AG04450 (cell line): ENCODE results near the gene SEC63. TPM values are rescaled to one million over a fixed set of nuclear protein-coding genes. Genes with fewer than 3 reads are reported as not detected.

Source experiments
- CTCF ChIA-PET: fragments of 300-600, 350-600 bp; formaldehyde crosslinking; extraction: SDS; loops from one replicate; lab custom pipeline; 2022; ENCODE audit warnings: antibody characterized with exemption, inconsistent platforms; lab: Charles Lee
- POLR2A ChIA-PET: fragments of 350-600 bp; formaldehyde crosslinking; extraction: SDS; loops from one replicate; lab custom pipeline; 2021; ENCODE audit warnings: antibody characterized with exemption, inconsistent platforms; lab: Yijun Ruan, JAX
- DNase-seq: peaks from one replicate; pipeline ENCODE4 v3.0.0-alpha.2; 2011; ENCODE audit warnings: low read depth, low spot score
- H3K27ac ChIP-seq: one replicate; pipeline ENCODE4 v1.5.1; 2012; ENCODE audit warnings: low read depth, low read length, control low read depth
- H3K27me3 ChIP-seq: one replicate; pipeline ENCODE4 v1.6.0; 2012; ENCODE audit warnings: low read length; ENCODE audit not compliant: control insufficient read depth, insufficient read depth
- H3K4me3 ChIP-seq: 2 replicates; pipeline ENCODE4 v1.5.1; 2011; ENCODE audit warnings: mild to moderate bottlenecking, low read depth, low read length, control low read depth
- H3K9me3 ChIP-seq: 2 replicates; pipeline ENCODE4 v1.5.1; 2012; ENCODE audit warnings: low read length; ENCODE audit not compliant: control insufficient read depth, insufficient read depth
- polyA plus RNA-seq: library from polyadenylated mRNA; depleted of rRNA; stranded (reverse); fragments of >200 nt; gene quantifications from 2 replicates; pipeline ENCODE4 v1.2.3, GENCODE V29; 2011
- TF ChIP-seq, protein P1 (sequence below): IDR thresholded peaks from 2 replicates; pipeline ENCODE4 v1.5.1; 2011; ENCODE audit warnings: low read depth, low read length, control low read depth, inconsistent platforms

SEC63 gene
- polyA plus RNA-seq, 1 experiment, result 90.9 TPM

DNA sequence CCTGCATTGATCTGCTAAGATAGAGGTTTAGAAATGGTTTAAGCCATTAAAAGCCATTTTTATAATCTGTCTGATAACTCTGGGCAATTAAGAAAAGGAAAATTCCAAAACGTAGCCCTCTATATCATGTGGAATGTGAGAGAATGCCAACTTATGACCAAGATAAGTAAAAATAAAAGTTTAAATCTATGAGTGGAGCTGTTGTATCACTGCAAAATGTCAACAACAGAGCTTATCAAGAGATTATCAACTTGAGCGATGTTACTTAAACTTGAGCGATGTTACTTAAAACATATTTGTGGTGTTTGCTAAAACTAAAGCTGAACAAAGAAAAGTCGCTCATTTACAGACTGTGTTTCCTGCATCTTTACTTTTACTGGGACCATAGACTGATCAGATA, 87.0 kb downstream of the SEC63 start:
- H3K27ac ChIP-seq, result no peak overlapping the region
- H3K4me3 ChIP-seq, result no peak overlapping the region
- no peaks in the 10 kb centered on the region for H3K27me3 ChIP-seq
- ChIA-PET CTCF (interaction anchor here (0.7 to 2.9 kb wide), 3 partner anchors 23 to 195 kb away, joined by 3 to 8 read pairs (median 3); no protein-coding TSS in a partner anchor), POLR2A (no interaction called here)
- no peaks in the 10 kb centered on the region for H3K9me3 ChIP-seq
- no peak for DNase-seq
- TF ChIP-seq, protein P1, sequence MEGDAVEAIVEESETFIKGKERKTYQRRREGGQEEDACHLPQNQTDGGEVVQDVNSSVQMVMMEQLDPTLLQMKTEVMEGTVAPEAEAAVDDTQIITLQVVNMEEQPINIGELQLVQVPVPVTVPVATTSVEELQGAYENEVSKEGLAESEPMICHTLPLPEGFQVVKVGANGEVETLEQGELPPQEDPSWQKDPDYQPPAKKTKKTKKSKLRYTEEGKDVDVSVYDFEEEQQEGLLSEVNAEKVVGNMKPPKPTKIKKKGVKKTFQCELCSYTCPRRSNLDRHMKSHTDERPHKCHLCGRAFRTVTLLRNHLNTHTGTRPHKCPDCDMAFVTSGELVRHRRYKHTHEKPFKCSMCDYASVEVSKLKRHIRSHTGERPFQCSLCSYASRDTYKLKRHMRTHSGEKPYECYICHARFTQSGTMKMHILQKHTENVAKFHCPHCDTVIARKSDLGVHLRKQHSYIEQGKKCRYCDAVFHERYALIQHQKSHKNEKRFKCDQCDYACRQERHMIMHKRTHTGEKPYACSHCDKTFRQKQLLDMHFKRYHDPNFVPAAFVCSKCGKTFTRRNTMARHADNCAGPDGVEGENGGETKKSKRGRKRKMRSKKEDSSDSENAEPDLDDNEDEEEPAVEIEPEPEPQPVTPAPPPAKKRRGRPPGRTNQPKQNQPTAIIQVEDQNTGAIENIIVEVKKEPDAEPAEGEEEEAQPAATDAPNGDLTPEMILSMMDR, result no peak

DNA sequence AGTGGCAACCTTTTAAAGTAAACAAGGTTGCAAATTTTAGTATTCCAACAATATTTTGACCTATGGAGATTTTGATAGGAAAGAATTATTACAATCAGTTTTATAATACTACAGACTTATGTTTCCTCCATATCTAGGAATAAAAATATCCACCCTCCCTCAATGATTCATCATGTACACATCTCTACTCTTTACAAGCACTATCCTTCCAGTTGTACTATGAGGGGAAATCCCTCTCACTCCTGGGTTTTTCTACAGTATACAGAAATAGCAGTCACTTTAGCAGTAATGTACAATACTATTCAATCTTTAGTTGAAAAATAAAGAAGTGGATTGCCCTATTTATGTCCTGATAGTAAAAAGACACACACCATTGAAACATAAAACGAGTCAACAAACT, 87.6 kb downstream of the SEC63 start:
- ChIA-PET POLR2A (no interaction called here), CTCF (interaction anchor here (0.7 to 2.9 kb wide), 3 partner anchors 22 to 194 kb away, joined by 3 to 8 read pairs (median 3); no protein-coding TSS in a partner anchor)
- no peak overlapping the region for H3K27ac ChIP-seq
- TF ChIP-seq, protein P1, result no peak
- H3K27me3 ChIP-seq, result no peaks in the 10 kb centered on the region
- no peaks in the 10 kb centered on the region for H3K9me3 ChIP-seq
- H3K4me3 ChIP-seq, result no peak overlapping the region
- DNase-seq, result no peak

DNA sequence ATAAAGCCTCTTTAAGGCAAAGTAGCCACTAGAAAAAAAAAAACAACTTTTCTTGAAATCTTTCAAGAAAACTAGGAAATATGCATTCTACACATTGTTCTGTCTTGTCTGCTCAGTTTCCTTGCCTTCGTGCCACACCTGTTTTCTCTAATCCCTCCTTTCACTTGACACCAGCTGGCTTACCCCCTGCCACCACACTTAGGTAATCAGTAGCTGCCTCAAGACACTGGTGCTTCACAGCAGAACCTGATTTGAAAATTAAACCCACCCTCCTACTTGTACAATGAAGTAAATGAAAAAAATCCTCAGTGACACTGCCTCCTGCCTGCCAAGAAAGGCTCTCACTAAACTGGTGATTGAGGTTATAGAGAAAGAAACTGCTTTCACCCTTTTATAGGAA, 88.1 kb downstream of the SEC63 start:
- DNase-seq, result no peak
- TF ChIP-seq, protein P1, result peak; percentile 19; the same call in 1 of the 2 replicates
- Histone ChIP-seq H3K27ac (no peak overlapping the region), H3K9me3 (no peaks in the 10 kb centered on the region), H3K4me3 (no peak overlapping the region), H3K27me3 (no peaks in the 10 kb centered on the region)
- ChIA-PET POLR2A (interaction anchor here (0.7 kb wide), 1 partner anchor 180 kb away, joined by 8 read pairs; no protein-coding TSS in a partner anchor), CTCF (interaction anchor here (0.6 kb wide), 1 partner anchor 180 kb away, joined by 3 read pairs; no protein-coding TSS in a partner anchor)

DNA sequence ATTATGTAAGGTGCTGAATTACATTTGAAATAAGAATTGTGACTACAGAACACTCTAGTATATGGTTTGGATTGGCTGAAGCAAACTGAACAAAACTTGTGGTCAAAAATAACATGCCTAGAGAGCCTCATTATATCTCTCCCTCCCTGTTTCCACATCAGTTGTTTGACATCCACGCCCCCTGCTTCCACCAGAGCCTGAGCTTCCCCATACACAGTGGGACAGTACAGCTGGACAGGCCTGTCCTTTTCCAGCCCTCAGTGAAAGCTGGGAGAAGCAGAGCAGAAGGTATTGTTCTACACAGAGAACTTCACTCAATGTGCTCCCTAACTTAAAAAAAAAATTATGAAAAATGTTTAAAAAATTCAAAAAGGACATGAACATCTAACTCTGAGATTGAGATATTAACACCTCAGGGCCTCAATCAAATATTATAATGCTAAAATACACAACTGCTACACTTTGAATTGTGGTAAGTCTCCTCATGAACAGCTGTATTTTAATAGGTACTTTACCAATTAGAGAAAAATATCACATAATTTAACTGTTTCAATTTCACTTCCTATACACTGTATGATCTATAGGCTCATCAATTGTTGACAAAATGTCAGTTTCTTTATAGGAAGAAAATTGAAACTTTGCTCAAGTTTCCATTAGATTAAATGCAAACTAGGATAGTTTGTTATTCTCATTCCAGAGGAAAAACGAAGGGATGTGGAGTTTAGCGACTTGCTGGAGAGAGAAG, 89.0 kb downstream of the SEC63 start:
- Histone ChIP-seq H3K9me3 (no peaks in the 10 kb centered on the region), H3K4me3 (no peak overlapping the region), H3K27me3 (peaks cover 2% of the 10 kb centered on the region), H3K27ac (no peak overlapping the region)
- TF ChIP-seq, protein P1, result no peak
- CTCF ChIA-PET, result interaction anchor here (0.6 to 1.1 kb wide), 5 partner anchors 15 to 195 kb away, joined by 3 to 6 read pairs (median 3); no protein-coding TSS in a partner anchor
- no peak for DNase-seq
- POLR2A ChIA-PET, result no interaction called here

DNA sequence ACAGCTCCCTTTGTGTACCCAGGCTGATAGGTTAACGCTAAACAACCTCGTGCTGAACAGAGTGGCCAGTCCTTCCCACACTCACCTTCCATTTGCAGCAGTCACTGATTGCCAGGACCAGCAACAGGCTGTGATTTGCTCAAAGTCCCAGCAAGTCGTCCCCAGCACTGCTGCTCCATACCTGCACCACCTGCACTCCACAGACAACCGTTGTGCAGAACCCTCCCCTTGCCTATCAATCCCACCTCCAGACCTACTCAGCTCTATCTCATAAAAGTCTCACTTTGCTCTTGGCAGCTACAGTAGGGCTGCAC, 90.7 kb downstream of the SEC63 start:
- no peaks in the 10 kb centered on the region for H3K9me3 ChIP-seq
- H3K27me3 ChIP-seq, result peaks cover 3% of the 10 kb centered on the region
- TF ChIP-seq, protein P1, result no peak
- no peak overlapping the region for H3K27ac ChIP-seq
- ChIA-PET POLR2A (no interaction called here), CTCF (interaction anchor here (0.6 to 2.4 kb wide), 13 partner anchors 9 to 549 kb away, joined by 3 to 16 read pairs (median 4); no protein-coding TSS in a partner anchor)
- H3K4me3 ChIP-seq, result no peak overlapping the region
- DNase-seq, result no peak
